AG04450 (cell line): ENCODE measurements around the gene TMPRSS6. TPM values are rescaled to one million over a fixed set of nuclear protein-coding genes. Genes with fewer than 3 reads are reported as not detected.

Experiments used
- CTCF ChIA-PET: fragments of 300-600, 350-600 bp; formaldehyde crosslinking; extraction: SDS; loops from one replicate; lab custom pipeline; 2022; ENCODE audit warnings: antibody characterized with exemption, inconsistent platforms; lab: Charles Lee
- POLR2A ChIA-PET: fragments of 350-600 bp; formaldehyde crosslinking; extraction: SDS; loops from one replicate; lab custom pipeline; 2021; ENCODE audit warnings: antibody characterized with exemption, inconsistent platforms; lab: Yijun Ruan, JAX
- DNase-seq: peaks from one replicate; pipeline ENCODE4 v3.0.0-alpha.2; 2011; ENCODE audit warnings: low read depth, low spot score
- H3K27ac ChIP-seq: one replicate; pipeline ENCODE4 v1.5.1; 2012; ENCODE audit warnings: low read depth, low read length, control low read depth
- H3K27me3 ChIP-seq: one replicate; pipeline ENCODE4 v1.6.0; 2012; ENCODE audit warnings: low read length; ENCODE audit not compliant: control insufficient read depth, insufficient read depth
- H3K4me3 ChIP-seq: 2 replicates; pipeline ENCODE4 v1.5.1; 2011; ENCODE audit warnings: mild to moderate bottlenecking, low read depth, low read length, control low read depth
- H3K9me3 ChIP-seq: 2 replicates; pipeline ENCODE4 v1.5.1; 2012; ENCODE audit warnings: low read length; ENCODE audit not compliant: control insufficient read depth, insufficient read depth
- polyA plus RNA-seq: library from polyadenylated mRNA; depleted of rRNA; stranded (reverse); fragments of >200 nt; gene quantifications from 2 replicates; pipeline ENCODE4 v1.2.3, GENCODE V29; 2011
- TF ChIP-seq, protein P1 (sequence below): IDR thresholded peaks from 2 replicates; pipeline ENCODE4 v1.5.1; 2011; ENCODE audit warnings: low read depth, low read length, control low read depth, inconsistent platforms

Gene TMPRSS6
- polyA plus RNA-seq, 1 experiment = not detected

DNA sequence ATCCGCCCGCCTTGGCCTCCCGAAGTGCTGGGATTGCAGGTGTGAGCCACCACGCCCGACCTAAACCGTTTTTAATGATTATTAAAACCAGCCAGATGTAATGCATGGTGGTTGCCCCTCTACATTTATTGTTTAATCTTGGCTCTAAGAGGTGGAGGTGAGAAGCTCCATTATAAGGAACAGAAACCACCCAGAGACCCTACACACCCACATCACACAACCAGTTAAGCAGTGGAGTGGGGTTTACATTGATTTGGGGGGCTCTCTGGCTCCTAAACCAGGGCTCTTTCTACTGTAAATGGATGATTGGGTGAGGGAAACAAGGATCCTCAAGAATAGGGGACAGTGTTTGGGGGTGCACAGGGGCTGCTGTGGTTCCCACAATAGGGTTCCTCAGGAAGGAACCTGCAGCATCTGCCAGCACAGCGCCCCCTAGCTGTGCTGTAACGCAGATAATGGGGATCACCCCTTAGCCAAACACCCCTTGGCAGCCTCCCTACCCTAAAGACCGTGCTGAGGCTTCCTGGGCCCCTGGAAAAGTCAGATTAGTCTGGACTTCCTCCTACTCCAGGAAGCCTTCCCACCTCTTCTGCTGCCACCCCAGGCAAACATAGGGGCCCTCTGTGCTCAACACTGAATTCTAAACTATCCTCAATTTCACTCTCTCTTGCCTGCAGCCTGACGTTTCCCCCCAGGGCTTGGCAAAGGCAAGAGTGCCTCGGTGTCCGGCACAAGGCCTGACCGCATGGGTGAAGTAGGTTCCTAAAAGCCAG lies 87.6 kb downstream of the TMPRSS6 start:
- no peak overlapping the region for H3K4me3 ChIP-seq
- POLR2A ChIA-PET = interaction anchor here (0.6 kb wide), 1 partner anchor 186 kb away, joined by 9 read pairs; no protein-coding TSS in a partner anchor
- CTCF ChIA-PET = interaction anchor here (0.6 to 5.0 kb wide), 9 partner anchors 10 to 166 kb away, joined by 3 to 36 read pairs (median 5); no protein-coding TSS in a partner anchor
- no peak for DNase-seq
- H3K9me3 ChIP-seq = no peaks in the 10 kb centered on the region; the same call in 1 of the 2 replicates
- TF ChIP-seq, protein P1, sequence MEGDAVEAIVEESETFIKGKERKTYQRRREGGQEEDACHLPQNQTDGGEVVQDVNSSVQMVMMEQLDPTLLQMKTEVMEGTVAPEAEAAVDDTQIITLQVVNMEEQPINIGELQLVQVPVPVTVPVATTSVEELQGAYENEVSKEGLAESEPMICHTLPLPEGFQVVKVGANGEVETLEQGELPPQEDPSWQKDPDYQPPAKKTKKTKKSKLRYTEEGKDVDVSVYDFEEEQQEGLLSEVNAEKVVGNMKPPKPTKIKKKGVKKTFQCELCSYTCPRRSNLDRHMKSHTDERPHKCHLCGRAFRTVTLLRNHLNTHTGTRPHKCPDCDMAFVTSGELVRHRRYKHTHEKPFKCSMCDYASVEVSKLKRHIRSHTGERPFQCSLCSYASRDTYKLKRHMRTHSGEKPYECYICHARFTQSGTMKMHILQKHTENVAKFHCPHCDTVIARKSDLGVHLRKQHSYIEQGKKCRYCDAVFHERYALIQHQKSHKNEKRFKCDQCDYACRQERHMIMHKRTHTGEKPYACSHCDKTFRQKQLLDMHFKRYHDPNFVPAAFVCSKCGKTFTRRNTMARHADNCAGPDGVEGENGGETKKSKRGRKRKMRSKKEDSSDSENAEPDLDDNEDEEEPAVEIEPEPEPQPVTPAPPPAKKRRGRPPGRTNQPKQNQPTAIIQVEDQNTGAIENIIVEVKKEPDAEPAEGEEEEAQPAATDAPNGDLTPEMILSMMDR = peak; percentile 79
- no peak overlapping the region for H3K27ac ChIP-seq
- no peaks in the 10 kb centered on the region for H3K27me3 ChIP-seq

DNA sequence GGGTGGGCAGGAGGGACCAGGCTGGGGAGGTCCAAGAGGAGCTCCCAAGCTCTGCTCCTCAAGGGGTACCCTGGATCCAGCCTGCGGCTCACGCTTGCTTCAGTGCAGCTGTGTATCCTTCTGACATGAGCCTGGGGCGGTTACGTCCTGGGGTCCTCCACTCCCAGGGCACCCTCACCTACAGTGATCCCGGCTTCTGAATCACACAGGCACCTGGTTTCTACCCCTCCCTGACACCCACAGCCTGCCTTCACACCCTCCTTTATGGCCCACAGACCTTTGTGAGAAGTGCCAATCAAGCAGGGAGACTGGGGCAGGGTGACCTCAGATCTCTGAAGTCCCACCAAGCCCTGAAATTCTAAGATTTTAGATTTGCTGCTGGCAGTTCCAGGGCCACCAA lies 88.5 kb downstream of the TMPRSS6 start:
- Histone ChIP-seq H3K27me3 (no peaks in the 10 kb centered on the region), H3K9me3 (no peaks in the 10 kb centered on the region; the same call in 1 of the 2 replicates), H3K4me3 (no peak overlapping the region), H3K27ac (no peak overlapping the region)
- POLR2A ChIA-PET = interaction anchor here (0.6 kb wide), 1 partner anchor 185 kb away, joined by 9 read pairs; no protein-coding TSS in a partner anchor
- TF ChIP-seq, protein P1 = no peak
- DNase-seq = no peak
- CTCF ChIA-PET = interaction anchor here (0.6 to 5.0 kb wide), 10 partner anchors 9 to 239 kb away, joined by 3 to 36 read pairs (median 4); no protein-coding TSS in a partner anchor

DNA sequence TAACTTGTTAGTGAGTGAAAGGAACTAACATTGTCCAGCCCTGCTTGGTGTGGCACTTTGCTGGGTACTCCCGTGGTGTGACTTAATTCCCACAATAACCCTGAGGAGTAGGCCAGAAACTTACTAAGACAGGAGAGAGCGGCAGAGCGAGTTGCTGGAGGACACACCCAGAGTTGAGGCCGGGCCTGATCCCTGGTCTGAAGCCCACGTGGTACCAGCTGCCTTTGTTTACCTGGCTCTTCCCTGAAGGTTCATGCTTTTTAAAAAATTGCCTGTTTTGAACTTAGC lies 89.4 kb downstream of the TMPRSS6 start:
- no peaks in the 10 kb centered on the region; the same call in 1 of the 2 replicates for H3K9me3 ChIP-seq
- TF ChIP-seq, protein P1 = no peak
- ChIA-PET CTCF (interaction anchor here (0.8 to 5.0 kb wide), 3 partner anchors 11 to 244 kb away, joined by 3 to 36 read pairs (median 3); partner anchors contain the start of gene IFT27), POLR2A (interaction anchor here (0.6 to 1.6 kb wide), 2 partner anchors 10 to 194 kb away, joined by 3 to 4 read pairs; no protein-coding TSS in a partner anchor)
- no peaks in the 10 kb centered on the region for H3K27me3 ChIP-seq
- no peak overlapping the region for H3K27ac ChIP-seq
- peak overlapping the region; percentile 77 for H3K4me3 ChIP-seq
- no peak for DNase-seq

DNA sequence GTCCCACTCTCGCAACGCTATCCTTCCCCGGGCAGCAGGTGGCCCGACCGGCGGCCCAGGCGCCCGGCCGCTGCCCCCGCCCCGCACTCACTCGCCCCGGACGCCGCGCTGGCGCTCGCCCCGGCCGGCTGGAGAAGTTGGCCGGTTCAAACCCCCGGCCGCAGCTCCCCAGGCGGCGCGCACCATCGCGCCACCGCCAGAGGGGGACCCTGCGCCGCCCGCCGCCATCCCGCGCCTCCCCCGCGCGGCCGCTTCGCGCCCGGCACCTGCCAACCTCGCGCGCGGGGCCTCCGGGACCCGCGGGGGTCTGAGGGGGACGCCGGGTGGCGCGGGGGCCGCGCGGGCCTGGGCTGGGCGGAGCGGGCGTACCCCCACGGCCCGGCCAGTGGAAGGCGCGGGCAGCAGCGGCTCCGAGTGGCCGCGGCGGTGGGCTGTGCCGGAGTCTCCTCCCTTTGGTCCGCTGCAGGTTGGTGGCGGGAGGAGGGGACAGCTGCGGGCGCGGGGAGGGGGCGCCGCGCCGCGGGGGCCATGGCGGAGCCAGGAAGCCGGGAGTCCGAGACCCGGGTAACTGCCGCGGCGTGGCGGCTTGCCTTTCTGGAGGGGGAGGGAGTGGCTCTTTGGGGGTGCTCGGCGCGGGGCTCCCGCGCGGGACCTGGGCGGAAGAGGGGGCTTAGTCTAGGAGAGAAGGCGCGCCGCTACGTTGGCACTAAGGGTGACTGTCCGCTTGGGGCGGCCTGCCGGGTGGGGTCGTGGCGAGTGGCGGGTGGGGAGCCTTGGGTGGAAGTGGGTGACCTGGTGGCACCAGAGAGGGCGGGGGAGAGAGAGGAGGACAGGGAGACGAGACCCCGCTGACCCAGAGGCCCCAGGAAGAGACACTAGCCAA lies 90.0 kb downstream of the TMPRSS6 start, which contains the start of the genes MPST and TST:
TSS of gene MPST (plus strand) at position 434 of the 883 bp plus-strand sequence. CDS start at position 529, 95 bp downstream.
TSS of gene TST (minus strand) at position 139 of the 883 bp plus-strand sequence. CDS start 715 bp downstream, outside the sequence.
- CTCF ChIA-PET = interaction anchor here (0.6 to 5.0 kb wide), 4 partner anchors 12 to 243 kb away, joined by 3 to 36 read pairs (median 7); partner anchors contain the start of gene IFT27

More for the DNA sequence above, 90.0 kb downstream of the TMPRSS6 start, which contains the start of the genes MPST and TST:
- Histone ChIP-seq H3K27ac (peak within 1 kb of the TSS; percentile 57), H3K27me3 (no peaks in the 10 kb centered on the region), H3K9me3 (no peaks in the 10 kb centered on the region; the same call in 1 of the 2 replicates), H3K4me3 (peak within 1 kb of the TSS; percentile 78)
- TF ChIP-seq, protein P1 = no peak
- POLR2A ChIA-PET = interaction anchor here (0.8 to 1.6 kb wide), 4 partner anchors 10 to 244 kb away, joined by 3 to 4 read pairs (median 4); partner anchors contain the start of genes IFT27 and KCTD17
- no peak for DNase-seq
